Activated naive CD4-positive, alpha-beta T cell treated with anti-CD3 and anti-CD28 coated beads, Interleukin-2, amount 50 U/mL, for 24 hours (primary cell): ENCODE results near the gene PES1.
"Not testable (repeated sequence)": the region's sequence is repeated elsewhere in the genome, so short reads cannot be mapped to it uniquely, and the experiment has no call there.

Source experiments
- H3K27ac Mint-ChIP-seq: one replicate; pipeline ENCODE4 v1.8.0; 2021; ENCODE audit warnings: mild to moderate bottlenecking, mixed read lengths
- H3K27me3 Mint-ChIP-seq: one replicate; pipeline ENCODE4 v1.8.0; 2021; ENCODE audit warnings: mixed read lengths
- H3K36me3 Mint-ChIP-seq: one replicate; pipeline ENCODE4 v1.8.0; 2021; ENCODE audit warnings: mixed read lengths
- H3K4me1 Mint-ChIP-seq: one replicate; pipeline ENCODE4 v1.8.0; 2021; ENCODE audit warnings: mixed read lengths
- H3K4me3 Mint-ChIP-seq: one replicate; pipeline ENCODE4 v1.8.0; 2021; ENCODE audit warnings: mild to moderate bottlenecking, mixed read lengths
- H3K9me3 Mint-ChIP-seq: one replicate; pipeline ENCODE4 v1.8.0; 2021; ENCODE audit warnings: mixed read lengths

PES1 gene

DNA sequence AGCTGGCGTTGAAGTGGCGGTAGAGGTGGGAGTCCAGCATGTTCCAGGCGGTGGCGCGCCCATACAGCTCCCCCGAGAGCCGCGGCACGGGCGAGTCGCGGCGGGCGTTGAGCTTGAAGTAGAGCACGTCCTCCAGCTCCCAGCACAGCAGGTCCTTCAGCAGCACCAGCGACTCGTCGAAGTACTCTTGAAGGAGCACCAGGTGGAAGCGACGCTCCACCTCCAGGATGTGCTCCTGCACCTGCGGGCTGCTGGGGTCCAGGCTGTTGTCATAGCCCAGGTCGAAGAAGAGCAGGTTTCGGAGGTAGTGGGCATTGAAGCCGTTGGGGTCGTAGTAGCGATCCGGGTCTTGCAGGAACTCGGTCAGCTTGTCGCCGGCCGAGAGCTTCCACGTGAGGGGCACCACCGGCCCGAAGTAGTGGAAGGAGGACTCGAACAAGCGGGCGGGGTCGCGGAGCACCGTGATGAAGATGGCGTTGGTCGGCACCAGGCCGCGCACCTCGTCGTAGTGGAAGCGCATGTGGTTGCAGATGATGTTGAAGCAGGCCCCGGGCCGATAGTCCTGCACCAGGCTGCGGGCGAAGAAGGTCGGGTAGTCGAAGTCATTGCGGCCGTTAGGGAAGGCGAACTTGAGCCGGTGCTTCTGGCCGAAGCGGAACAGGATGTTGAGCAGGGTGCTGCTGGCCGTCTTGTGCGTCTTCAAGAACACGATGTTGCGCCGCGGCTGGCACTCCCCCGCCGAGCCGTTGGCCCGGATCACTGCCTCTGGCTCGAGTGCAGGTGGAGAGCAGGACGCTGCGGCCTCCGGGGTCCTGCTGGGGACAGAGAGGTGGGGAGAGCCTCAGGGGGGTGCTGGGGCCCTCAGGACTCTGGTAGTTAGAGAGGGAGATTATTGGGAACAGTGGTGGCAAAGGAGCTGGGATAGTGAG, 36.2 kb downstream of the PES1 start:
- Mint-ChIP-seq H3K9me3 (no peaks in the 10 kb centered on the region), H3K27me3 (no peaks in the 10 kb centered on the region), H3K4me3 (no peak overlapping the region), H3K27ac (no peak overlapping the region), H3K36me3 (no peaks in the 10 kb centered on the region), H3K4me1 (no peaks in the 10 kb centered on the region)

DNA sequence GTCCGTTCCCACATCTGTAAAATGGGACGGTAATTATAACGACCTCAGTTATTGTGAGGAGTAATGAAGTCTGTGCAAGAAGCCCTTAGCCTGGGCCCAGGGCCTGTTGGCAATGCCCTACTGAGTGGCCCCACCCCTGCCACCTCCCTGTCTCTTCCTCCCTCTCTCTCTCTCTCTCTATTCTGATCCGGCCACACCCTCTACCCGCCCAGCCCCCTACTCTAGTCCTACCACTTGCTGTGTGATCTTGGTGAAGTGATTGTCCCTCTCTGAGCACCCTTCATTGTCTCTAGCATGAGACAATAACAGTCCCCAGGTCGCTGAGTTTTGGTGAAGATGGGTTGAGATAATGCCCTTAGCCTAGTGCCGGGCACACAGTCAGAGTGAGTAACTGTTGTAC, 37.7 kb downstream of the PES1 start:
- no peaks in the 10 kb centered on the region for H3K9me3 Mint-ChIP-seq
- no peak overlapping the region for H3K27ac Mint-ChIP-seq
- no peaks in the 10 kb centered on the region for H3K27me3 Mint-ChIP-seq
- H3K4me1 Mint-ChIP-seq: no peaks in the 10 kb centered on the region
- no peak overlapping the region for H3K4me3 Mint-ChIP-seq
- no peaks in the 10 kb centered on the region for H3K36me3 Mint-ChIP-seq

DNA sequence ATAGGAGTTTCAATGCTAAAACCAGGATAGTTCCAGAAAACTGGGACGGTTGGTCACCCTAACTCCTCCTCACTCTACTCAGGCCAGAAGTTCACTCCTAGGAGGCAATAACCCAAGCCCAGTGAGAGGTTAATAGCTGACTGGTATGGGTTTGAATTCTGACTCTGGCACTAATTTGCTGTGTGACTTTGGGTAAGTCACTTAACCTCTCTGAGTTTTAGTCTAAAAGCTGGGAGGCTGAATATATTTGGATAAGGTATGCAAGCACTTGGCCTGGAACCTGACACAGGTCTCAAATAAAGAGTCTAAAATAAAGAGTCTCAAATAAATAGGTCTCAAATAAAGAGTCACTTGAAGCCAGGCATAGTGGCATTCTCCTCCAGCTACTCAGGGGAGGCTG, 39.0 kb downstream of the PES1 start:
- no peak overlapping the region for H3K27ac Mint-ChIP-seq
- no peaks in the 10 kb centered on the region for H3K9me3 Mint-ChIP-seq
- H3K4me1 Mint-ChIP-seq: no peaks in the 10 kb centered on the region

DNA sequence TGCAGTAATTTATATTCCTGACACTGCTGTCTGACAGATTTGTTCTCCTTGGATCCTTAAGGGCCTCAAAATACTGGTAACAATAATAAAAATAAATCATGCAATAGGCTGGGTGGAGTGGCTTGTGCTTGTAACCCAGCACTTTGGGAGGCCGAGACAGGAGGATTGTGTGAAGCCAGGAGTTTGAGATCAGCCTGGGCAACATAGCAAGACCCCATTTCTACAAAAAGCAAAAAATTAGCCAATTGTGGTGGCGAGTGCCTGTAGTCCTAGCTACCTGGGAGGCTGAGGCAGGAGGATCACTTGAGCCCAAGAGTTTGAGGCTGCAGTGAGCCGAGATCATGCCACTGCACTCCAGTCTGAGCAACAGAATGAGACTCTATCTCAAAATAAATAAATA, 39.9 kb downstream of the PES1 start:
- not testable (repeated sequence) for H3K4me1 Mint-ChIP-seq, H3K4me3 Mint-ChIP-seq, H3K27ac Mint-ChIP-seq, H3K36me3 Mint-ChIP-seq, H3K27me3 Mint-ChIP-seq, H3K9me3 Mint-ChIP-seq

More for the DNA sequence above, 39.0 kb downstream of the PES1 start:
- Mint-ChIP-seq H3K4me3 (no peak overlapping the region), H3K36me3 (no peaks in the 10 kb centered on the region), H3K27me3 (no peaks in the 10 kb centered on the region)

DNA sequence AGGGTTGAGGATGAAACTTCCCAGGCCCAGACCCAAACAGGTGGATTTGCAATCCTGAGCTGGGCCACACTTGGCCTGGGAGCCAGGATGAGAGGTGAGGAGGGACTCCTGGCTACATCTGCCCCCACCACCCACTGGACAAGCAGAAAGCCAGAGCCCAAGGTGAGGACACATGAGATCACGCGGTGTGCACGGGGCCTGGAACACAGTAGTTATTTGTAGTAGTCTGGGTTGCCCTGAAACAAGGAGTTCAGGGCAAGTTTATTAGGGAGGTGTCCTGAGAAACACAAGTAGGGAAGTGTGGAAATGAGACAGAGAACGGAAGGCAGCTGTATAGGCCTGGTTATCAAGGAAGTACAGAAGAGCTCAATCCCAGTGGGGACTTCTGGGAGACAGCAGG, 44.5 kb downstream of the PES1 start:
- Mint-ChIP-seq H3K9me3 (no peaks in the 10 kb centered on the region), H3K27me3 (peaks cover 13% of the 10 kb centered on the region)

DNA sequence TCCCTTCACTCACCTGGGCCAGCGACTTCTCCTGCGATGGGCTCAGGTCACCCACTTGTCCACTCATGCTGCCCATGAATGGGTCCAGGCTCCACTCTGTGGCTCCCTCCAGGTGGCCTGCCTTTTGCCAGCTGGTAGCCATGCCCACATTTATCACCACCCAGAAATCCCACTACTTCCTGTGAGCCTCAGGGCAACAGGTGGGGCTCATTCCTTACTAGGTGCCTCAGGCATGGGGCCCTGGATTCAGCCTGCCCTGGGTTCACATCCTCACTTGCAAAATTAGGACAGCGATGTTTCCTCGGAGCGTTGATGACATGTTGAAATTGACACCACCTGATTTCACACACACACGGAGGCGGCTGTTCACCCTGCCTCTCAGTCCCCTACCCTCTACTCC, 45.1 kb downstream of the PES1 start, which contains the start of gene SEC14L6:
Gene SEC14L6, minus strand, starts transcription at position 126 of the 400 bp plus-strand sequence. Its CDS starts 59 bp downstream, at position 67.
- H3K4me1 Mint-ChIP-seq: peaks cover 4% of the 10 kb centered on the region
- no peak within 1 kb of the TSS for H3K4me3 Mint-ChIP-seq
- no peaks in the 10 kb centered on the region for H3K9me3 Mint-ChIP-seq
- H3K36me3 Mint-ChIP-seq: no peaks in the 10 kb centered on the region
- H3K27me3 Mint-ChIP-seq: peaks cover 14% of the 10 kb centered on the region
- H3K27ac Mint-ChIP-seq: no peak within 1 kb of the TSS

More for the DNA sequence above, 44.5 kb downstream of the PES1 start:
- H3K36me3 Mint-ChIP-seq: no peaks in the 10 kb centered on the region
- H3K27ac Mint-ChIP-seq: no peak overlapping the region
- H3K4me3 Mint-ChIP-seq: no peak overlapping the region
- peaks cover 4% of the 10 kb centered on the region for H3K4me1 Mint-ChIP-seq

DNA sequence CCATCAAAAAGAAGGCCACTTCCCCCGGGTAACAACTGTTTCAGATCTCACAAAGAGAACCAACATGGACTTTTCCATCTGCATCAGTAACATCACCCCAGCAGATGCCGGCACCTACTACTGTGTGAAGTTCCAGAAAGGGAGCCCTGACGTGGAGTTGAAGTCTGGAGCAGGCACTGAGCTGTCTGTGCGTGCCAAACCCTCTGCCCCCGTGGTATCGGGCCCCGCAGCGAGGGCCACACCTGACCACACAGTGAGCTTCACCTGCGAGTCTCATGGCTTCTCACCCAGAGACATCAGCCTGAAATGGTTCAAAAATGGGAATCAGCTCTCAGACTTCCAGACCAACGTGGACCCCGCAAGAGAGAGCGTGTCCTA, 48.9 kb downstream of the PES1 start:
- Mint-ChIP-seq H3K9me3 (no peaks in the 10 kb centered on the region), H3K4me3 (peak overlapping the region; percentile 55), H3K27ac (no peak overlapping the region), H3K36me3 (no peaks in the 10 kb centered on the region), H3K27me3 (peaks cover 22% of the 10 kb centered on the region), H3K4me1 (peaks cover 4% of the 10 kb centered on the region)

DNA sequence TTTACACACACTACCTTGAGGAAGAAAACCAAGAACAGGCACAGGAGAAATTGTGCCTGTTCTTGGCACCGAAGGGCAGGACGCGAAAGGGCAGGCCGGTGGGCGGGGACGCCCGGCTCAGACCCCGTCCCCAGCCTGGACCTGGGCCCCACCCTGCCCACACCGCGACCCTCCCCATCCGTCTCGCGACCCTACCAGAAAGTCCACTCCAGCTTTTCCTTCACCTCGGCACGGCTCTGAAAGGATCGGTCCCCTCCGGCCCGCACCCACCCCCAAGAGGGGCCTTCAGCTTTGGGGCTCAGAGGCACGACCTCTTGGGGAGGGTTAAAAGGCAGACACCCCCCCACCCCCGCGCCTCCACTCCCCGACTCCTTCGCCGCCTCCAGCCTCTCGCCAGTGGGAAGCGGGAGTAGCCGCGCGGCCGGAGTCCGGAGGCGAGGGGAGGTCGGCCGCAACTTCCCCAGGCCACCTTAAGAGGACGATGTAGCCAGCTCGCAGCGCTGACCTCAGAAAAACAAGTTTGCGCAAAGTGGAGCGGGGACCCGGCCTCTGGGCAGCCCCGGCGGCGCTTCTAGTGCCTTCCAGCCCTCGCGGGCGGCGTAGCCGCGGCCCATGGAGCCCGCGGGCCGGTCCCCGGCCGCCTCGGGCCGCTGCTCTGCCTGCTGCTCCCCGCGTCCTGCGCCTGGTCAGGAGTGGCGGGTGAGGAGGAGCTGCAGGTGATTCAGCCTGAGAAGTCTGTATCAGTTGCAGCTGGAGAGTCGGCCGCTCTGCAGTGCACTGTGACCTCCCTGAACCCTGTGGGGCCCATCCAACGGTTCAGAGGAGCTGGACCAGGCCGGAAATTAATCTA, 49.5 kb downstream of the PES1 start:
- no peak overlapping the region for H3K4me3 Mint-ChIP-seq

DNA sequence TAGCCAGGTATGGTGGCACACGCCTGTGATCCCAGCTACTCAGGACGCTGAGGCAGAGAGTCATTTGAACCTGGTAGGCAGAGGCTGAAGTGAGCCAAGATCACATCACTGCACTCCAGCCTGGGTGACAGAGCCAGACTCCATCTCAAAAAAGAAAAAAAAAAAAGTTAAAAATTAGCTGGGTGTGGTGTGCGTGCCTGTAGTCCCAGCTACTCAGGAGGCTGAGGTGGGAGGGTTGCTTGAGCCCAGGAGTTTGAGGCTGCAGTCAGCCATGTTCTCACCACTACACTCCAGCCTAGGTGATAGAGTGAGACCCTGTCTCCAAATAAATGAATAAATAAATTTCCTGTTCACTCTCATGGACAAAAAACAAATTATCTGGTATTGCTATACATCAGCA, 50.2 kb downstream of the PES1 start:
- H3K27ac Mint-ChIP-seq, H3K9me3 Mint-ChIP-seq, H3K36me3 Mint-ChIP-seq, H3K4me3 Mint-ChIP-seq, H3K4me1 Mint-ChIP-seq: not testable (repeated sequence)
- H3K27me3 Mint-ChIP-seq: peaks cover 22% of the 10 kb centered on the region

More for the DNA sequence above, 49.5 kb downstream of the PES1 start:
- Mint-ChIP-seq H3K27ac (no peak overlapping the region), H3K36me3 (no peaks in the 10 kb centered on the region), H3K9me3 (no peaks in the 10 kb centered on the region), H3K27me3 (peaks cover 22% of the 10 kb centered on the region), H3K4me1 (peaks cover 4% of the 10 kb centered on the region)

DNA sequence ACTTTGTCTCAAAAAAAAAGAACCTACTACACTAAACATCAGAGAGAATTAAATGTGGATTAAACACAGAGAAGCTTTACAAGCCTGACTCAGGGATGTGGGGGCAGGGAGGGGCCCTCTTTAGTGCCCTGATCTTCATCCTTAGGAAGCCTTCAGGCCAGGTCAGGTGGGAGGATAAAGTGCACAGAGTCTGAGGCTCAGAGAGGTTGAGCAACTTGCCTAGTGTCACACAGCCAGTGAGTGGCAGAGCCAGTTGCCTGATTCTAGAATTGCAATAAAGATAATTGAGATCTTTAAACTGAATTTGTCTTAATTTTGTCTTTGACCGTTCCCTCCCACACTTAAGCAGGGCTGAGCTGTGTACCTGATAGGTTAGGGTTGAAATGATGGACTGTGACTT, 52.3 kb downstream of the PES1 start:
- H3K27ac Mint-ChIP-seq: no peak overlapping the region
- H3K27me3 Mint-ChIP-seq: peaks cover 20% of the 10 kb centered on the region
- H3K4me3 Mint-ChIP-seq: no peak overlapping the region
- peaks cover 4% of the 10 kb centered on the region for H3K4me1 Mint-ChIP-seq
- H3K9me3 Mint-ChIP-seq: no peaks in the 10 kb centered on the region
- no peaks in the 10 kb centered on the region for H3K36me3 Mint-ChIP-seq

DNA sequence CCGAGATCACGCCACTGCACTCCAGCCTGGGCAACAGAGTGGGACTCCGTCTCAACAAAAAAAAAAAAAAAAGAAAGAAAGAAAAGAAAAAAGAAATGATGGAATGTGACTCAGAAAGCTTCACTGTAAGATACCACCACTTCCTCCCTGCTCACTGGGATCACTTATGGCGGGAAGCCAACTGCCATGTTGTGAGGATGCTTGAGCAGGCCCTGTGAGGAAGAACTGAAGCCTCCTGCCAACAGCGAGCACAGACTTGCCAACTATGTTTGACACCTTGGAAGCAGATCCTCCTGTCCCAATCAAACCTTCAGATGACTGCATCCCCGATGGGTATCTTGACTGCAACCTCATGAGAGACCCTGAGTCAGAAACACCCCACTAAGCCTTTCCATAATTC, 53.4 kb downstream of the PES1 start:
- no peak overlapping the region for H3K4me3 Mint-ChIP-seq
- peaks cover 15% of the 10 kb centered on the region for H3K27me3 Mint-ChIP-seq
- H3K9me3 Mint-ChIP-seq: no peaks in the 10 kb centered on the region
- no peaks in the 10 kb centered on the region for H3K36me3 Mint-ChIP-seq
- no peak overlapping the region for H3K27ac Mint-ChIP-seq
- H3K4me1 Mint-ChIP-seq: peaks cover 4% of the 10 kb centered on the region

DNA sequence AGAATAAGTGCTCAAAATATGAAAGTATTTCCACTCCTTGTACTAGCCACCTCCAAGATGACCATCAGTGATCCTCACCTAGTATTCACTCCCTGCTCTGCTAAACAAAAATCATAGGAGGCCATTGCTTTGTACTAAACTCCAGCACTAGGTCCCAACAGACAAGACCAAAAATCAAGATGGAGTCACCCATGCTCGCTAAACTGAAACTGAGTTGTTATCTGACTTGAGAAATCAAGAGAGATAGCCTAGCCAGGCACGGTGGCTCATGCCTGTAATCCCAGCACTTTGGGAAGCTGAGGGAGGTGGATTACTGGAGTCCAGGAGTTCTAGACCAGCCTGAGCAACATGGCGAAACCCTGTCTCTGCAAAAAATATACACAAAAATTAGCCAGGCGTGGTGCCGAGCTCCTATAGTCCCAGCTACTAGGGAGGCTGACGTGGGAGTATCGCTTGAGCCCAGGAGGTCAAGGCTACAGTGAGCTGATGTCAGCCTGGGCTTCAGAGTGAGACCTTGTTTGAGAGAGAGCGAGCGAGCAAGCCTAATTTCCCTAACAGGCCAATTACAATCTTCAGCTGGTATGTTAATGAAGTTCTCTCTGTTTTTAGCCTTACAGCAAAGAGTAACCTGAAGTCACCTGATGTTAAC, 54.5 kb downstream of the PES1 start:
- H3K4me1 Mint-ChIP-seq: no peaks in the 10 kb centered on the region
- H3K9me3 Mint-ChIP-seq: no peaks in the 10 kb centered on the region
- H3K36me3 Mint-ChIP-seq: no peaks in the 10 kb centered on the region
- H3K4me3 Mint-ChIP-seq: no peak overlapping the region
- H3K27ac Mint-ChIP-seq: no peak overlapping the region
- H3K27me3 Mint-ChIP-seq: peaks cover 11% of the 10 kb centered on the region

DNA sequence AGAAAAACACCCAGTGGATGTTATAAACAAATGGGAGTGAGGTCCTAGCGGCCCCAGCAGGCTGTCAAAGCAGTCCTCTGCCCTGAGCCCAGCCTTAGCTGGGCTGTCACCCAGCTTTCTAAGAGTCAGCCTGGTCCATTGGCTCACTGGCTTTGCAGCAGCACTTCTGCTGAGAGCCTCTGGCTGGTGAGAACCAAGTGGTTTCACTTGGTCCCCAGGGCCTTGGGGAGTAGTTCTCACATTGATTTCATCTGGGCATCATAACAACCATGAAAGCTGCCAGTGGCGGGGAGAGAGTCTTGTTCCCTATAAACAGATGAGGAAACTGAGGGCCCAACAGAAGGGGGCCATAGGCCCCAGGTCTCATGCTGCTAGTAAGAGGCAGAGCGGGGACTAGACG, 56.5 kb downstream of the PES1 start:
- Mint-ChIP-seq H3K27ac (no peak overlapping the region), H3K9me3 (no peaks in the 10 kb centered on the region), H3K36me3 (no peaks in the 10 kb centered on the region), H3K4me1 (no peaks in the 10 kb centered on the region), H3K27me3 (peaks cover 7% of the 10 kb centered on the region), H3K4me3 (no peak overlapping the region)

DNA sequence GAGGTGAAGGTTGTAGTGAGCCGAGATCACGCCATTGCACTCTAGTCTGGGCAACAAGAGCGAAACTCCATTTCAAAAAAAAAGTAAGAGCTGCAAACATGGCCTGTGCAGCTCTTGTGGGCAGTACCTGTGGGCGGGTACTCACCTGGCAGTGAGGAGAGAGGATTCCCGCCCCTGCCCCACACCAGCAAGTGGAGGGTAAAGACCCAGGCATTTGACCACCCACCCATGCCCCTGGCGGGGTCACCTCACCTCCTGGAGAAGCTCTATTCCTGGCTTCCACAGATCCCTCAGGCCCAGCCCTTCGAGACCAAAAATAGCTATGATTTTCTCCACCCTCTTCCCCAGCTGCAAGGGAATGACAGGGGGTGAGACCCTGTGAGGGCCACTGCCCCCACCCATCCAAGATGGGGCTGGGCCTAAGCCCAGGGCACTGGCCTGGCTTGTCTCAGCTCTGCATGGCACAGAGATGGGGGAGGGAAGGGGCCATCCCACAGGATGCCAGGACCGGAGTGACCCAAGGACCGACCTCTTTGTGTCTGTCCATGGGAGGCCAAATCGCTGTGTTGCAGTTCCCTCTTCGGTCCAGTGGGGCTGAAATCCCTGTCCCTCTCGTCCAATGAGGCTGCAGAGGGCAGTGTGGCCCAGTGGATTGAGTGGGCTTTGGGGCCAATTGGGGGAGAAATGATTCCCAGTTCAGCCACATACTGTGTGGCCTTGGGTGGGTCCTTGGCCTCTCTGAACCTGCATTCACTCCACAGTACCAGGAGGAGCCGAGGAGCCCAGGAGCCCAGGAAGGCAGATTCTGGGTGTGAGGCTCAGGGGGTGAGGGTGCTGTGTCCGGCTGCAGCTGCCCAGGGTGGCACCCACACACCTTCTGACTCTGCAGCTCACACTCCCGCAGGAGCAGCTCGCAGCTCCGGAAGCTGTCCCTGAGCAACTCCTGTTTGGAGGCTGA, 59.8 kb downstream of the PES1 start:
- H3K9me3 Mint-ChIP-seq: no peaks in the 10 kb centered on the region
- H3K27me3 Mint-ChIP-seq: peaks cover 2% of the 10 kb centered on the region
- no peaks in the 10 kb centered on the region for H3K4me1 Mint-ChIP-seq
- H3K27ac Mint-ChIP-seq: no peak overlapping the region
- H3K4me3 Mint-ChIP-seq: no peak overlapping the region
- H3K36me3 Mint-ChIP-seq: no peaks in the 10 kb centered on the region

DNA sequence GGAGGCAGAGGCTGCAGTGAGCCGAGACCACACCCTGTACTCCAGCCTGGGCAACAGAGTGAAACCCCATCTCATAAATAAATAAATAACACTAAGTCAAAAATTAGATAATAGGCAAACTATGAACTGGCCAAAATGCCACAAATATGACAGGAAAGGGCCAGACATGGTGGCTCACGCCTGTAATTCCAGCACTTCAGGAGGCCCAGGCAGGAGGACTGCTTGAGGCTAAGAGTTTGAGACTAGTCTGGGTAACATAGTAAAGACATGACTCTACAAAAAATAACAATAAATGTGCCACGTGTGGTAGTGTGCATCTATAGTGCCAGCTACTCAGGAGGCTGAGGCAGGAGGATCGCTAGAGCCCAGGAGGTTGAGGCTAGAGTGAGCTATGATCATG, 65.1 kb downstream of the PES1 start:
- Mint-ChIP-seq H3K9me3 (no peaks in the 10 kb centered on the region), H3K27me3 (peaks cover 1% of the 10 kb centered on the region), H3K27ac (no peak overlapping the region), H3K36me3 (no peaks in the 10 kb centered on the region), H3K4me1 (no peaks in the 10 kb centered on the region), H3K4me3 (no peak overlapping the region)
